ENCODE measurements around the gene UBR4.

DNA sequence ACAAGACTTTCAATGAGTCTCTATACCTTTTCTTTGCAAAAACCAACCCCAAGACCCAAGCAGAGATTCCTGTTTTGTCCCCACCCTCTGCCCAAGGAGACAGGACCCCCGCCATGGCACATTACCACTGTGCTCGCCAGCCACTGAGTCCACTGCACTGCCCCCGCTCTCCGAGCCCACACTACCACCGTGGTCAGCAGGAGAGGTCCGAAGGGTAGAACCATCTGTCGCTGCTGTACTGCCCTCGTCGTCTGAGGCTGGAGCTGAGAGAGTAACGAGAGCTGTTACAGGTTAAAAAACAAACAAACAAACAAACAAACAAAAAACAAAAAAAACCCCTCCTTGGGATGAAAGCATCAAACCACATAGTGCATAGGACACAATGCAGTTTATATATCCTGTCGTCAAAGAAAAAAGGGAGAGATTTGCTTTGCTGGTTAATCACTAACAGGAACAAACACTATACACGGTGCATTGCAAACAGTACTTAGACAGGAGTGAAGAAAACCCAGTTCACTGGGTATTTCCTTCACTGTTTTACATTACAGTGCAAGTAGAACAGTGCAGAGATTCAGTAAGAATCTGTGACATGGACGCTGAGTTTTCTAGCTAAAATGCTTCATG, 71.0 kb downstream of the UBR4 start:
- TF ChIP-seq, protein P1, sequence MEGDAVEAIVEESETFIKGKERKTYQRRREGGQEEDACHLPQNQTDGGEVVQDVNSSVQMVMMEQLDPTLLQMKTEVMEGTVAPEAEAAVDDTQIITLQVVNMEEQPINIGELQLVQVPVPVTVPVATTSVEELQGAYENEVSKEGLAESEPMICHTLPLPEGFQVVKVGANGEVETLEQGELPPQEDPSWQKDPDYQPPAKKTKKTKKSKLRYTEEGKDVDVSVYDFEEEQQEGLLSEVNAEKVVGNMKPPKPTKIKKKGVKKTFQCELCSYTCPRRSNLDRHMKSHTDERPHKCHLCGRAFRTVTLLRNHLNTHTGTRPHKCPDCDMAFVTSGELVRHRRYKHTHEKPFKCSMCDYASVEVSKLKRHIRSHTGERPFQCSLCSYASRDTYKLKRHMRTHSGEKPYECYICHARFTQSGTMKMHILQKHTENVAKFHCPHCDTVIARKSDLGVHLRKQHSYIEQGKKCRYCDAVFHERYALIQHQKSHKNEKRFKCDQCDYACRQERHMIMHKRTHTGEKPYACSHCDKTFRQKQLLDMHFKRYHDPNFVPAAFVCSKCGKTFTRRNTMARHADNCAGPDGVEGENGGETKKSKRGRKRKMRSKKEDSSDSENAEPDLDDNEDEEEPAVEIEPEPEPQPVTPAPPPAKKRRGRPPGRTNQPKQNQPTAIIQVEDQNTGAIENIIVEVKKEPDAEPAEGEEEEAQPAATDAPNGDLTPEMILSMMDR (IDR thresholded peaks at IDR 0.05; ENCODE audit: low read length) = no peak
- no peak for TF ChIP-seq EZH2 (optimal IDR thresholded peaks at IDR 0.05; ENCODE audit: low read depth, low read length)
- no peak for TF ChIP-seq EZH2phosphoT487 (IDR thresholded peaks at IDR 0.05; ENCODE audit: low read length)
